HT-29 (cell line): ENCODE results near the gene MYO19. TPM values are rescaled to one million over a fixed set of nuclear protein-coding genes. Genes with fewer than 3 reads are reported as not detected.
"Not testable (repeated sequence)": the region's sequence is repeated elsewhere in the genome, so short reads cannot be mapped to it uniquely, and the experiment has no call there.

Experiments used
- DNase-seq: peaks from one replicate; pipeline ENCODE4 v3.0.0-alpha.2; 2015; ENCODE audit warnings: low spot score
- small RNA-seq: library from RNA; depleted of rRNA; stranded (forward); fragments of <200 nt; gene quantifications from one replicate; pipeline ENCODE3, GENCODE V24; 2014
- total RNA-seq: library from RNA; depleted of rRNA; stranded (reverse); fragments of >200 nt; shearing (Covaris generic); gene quantifications from 2 replicates; pipeline ENCODE4 v1.2.3, GENCODE V29; 2014; rRNA removed

Gene MYO19
- total RNA-seq, 1 experiment from 2014 or later: 436 TPM

DNA sequence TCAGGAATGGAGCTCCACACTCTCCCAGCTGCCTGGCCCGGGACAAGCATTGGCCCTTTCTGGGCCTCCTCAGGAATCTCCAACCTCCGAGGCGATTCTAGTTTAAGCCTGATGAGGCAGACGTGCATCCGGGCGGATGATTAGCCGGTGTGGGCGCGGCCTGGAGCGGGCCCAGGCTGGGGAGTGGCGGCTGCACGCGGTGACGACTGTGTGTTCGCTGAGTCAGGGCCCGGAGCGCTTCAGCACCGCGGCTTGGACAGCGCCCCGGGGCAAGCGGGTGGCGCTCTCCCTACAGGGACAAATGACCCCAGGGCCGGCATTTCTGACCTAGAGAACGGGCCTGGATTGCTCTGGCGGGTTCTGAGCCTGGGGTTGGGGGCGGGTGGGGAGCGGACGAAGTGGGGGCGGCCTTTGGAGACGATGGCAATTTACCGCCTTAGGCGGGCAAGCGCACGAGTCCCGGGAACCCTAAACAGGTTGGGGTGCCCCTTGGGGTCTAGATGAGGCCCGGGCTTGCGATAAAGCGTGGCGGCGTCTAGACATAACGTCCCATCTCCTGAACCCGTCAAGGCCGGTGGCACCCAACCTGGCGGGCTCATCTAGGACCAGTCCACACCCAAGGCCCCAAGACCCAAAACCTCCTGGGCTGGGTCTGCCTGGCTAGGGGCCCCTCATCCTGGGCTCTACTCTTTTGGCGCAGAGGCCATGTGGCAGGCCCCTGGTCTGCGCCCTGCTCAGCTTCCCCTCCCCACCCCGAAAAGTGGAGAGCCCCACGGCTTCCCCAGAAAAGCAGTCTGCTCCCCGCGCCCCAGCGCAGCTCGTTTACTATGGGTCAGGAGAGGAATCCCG is 70.5 kb downstream of the MYO19 start:
- DNase-seq: peak; percentile 59

DNA sequence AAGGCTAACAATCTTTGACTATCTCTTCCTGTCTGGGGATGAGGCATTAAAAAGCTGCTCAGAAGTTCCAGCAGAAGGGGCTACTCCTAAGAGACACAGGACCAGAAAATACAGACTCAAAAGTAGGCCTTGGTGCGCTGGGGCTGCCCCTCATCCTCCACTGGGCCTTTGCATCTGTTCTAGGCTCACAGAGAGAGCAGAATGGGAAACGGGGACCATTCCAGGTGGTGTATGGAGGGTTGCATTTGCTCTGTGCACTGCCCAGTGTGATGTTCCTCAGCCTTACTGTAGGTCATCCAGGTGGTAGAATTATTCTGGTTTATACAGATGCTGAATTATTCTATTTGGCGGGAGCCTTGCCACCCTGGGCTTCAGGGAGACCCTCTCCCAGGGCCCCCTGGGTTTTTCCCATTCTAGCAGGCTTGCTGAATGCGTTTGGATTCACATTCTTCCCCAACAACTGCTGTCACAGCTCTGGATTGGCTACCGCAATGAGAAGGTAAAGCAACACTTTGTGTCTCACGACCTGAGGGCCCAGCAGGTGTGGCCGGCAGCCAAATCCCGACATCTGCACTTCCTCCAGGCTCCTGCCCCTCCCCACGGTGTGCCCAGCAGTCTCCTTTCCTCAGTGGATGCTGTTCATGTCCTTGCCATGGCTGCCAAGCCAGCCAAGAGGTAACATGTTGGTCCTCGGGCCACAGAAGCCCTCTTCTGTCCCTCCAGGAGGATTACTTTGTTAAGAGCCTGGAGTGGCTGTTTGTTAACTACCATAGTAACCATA is 73.1 kb downstream of the MYO19 start:
- DNase-seq: no peak

DNA sequence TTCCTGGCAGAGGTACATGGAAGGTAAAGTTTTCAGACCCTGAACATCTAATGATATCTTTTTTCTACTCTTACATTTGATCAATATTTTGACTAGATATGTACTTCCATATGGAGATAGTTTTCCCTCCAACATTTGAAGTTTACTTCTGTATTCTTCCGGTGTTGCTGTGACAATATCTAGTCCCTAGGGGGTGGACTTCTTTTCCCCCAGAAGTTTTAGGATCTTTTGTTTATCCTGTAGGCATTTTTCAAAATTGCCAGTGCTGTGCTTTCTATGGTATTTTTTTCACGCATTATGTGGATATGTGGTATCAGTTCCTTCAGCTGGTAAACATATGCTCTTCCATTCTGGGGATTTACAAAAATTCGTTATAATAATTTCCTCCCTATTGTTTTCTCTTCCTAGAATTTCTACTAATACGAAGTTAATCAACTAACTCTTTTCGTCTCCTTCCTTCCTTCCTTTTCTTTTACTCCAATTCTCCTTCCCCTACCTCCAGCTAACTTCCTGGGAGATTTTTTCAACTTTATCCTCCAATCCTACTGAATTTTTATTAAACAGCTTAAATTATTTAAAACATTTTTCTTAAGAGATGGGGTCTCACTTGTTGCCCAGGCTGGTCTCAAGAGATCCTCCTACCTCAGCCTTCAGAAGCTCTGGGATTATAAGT is 74.3 kb downstream of the MYO19 start:
- DNase-seq: no peak

- DNase-seq: no peak
Measured at GRCh38 chr17:36459601-36460000, 75.1 kb downstream of the MYO19 start.

- DNase-seq: no peak
Measured at GRCh38 chr17:36459045-36459444, 75.6 kb downstream of the MYO19 start.

- DNase-seq: not testable (repeated sequence)
Measured at GRCh38 chr17:36457701-36458100, 77.0 kb downstream of the MYO19 start.

- not testable (repeated sequence) for DNase-seq
Measured at GRCh38 chr17:36452888-36453287, 81.8 kb downstream of the MYO19 start.

GRCh38 chr17:36449997-36450396 is 84.7 kb downstream of the MYO19 start:
- not testable (repeated sequence) for DNase-seq

Small RNAs within 50 kb of the gene (small RNA-seq; reads per million reads assigned to genes)
- gene RNA5SP439: not detected

Other genes with a start within 250 kb of the MYO19 start
- gene TBC1D3G, start 211.0 kb downstream of the MYO19 start, total RNA-seq: not detected in 2 replicates
- gene TBC1D3H, start 146.4 kb downstream of the MYO19 start, total RNA-seq: not detected in 2 replicates
- 37.2 and 37.9 TPM in 2 replicates for gene ZNHIT3, start 48.2 kb downstream of the MYO19 start, total RNA-seq
- 25.7 and 25.9 TPM in 2 replicates for gene PIGW, start 119 bp upstream of the MYO19 start, total RNA-seq
- 54.1 and 55.1 TPM in 2 replicates for gene GGNBP2, start 10.1 kb upstream of the MYO19 start, total RNA-seq
- 124 TPM in 2 replicates for gene DHRS11, start 57.0 kb upstream of the MYO19 start, total RNA-seq
- 25.6 and 28.3 TPM in 2 replicates for gene MRM1, start 66.7 kb upstream of the MYO19 start, total RNA-seq